ENCODE measurements around the gene CHD9NB. TPM values are rescaled to one million over a fixed set of nuclear protein-coding genes. Genes with fewer than 3 reads are reported as not detected.

The CHD9NB gene
- total RNA-seq, 1 donor from 2014 or later, result 0.26 TPM

DNA sequence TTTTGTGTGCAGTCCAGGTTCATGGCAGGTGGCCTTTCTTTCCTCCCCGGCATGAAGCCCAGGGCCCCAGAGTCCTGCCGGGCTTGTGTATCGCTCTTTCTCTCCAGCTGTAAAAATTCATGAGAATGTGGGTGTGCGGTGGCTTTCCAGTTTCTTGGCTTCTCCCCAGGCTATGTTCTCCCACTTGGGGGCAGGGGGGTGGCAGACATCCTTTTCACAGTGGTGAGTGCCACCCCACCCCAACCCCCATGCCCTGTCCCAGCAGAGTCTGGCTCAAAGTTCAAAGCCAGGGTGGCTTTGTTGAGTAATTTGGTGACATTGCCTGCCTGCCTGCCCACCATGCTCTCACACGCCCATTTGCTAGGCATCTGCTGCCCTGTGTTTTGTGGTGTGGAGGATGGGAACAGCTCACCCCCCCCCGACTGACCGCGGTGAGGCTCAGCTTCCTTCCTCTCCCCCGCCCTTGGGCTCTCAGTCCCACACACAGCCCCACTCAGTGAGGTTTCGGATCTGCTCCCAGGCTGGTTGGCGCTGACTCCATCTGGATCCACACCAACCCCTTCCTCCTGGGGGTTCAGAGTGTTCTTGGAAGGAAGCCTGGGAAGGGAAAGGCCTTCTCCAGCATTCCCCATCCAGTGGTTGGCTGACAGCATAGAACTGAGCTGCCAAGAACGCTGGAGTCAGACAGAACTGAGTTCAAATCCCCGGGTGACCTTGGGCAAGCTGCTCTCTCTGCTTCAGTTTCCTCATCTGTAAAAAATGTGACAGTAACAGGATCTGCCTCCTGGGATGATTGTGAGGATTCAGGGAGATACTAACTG is 38.1 kb upstream of the CHD9NB start:
- no peak overlapping the region for H3K4me3 ChIP-seq (ENCODE audit: low read depth, low read length)
- H3K27me3 ChIP-seq (ENCODE audit: control insufficient read depth, insufficient read depth, low read length), result no peaks in the 10 kb centered on the region
- H3K36me3 ChIP-seq (ENCODE audit: control insufficient read depth, insufficient read depth, low read length), result no peaks in the 10 kb centered on the region
- DNase-seq (ENCODE audit: low read depth) (no peak), FAIRE-seq (no peak)
- TF ChIP-seq, protein P1, sequence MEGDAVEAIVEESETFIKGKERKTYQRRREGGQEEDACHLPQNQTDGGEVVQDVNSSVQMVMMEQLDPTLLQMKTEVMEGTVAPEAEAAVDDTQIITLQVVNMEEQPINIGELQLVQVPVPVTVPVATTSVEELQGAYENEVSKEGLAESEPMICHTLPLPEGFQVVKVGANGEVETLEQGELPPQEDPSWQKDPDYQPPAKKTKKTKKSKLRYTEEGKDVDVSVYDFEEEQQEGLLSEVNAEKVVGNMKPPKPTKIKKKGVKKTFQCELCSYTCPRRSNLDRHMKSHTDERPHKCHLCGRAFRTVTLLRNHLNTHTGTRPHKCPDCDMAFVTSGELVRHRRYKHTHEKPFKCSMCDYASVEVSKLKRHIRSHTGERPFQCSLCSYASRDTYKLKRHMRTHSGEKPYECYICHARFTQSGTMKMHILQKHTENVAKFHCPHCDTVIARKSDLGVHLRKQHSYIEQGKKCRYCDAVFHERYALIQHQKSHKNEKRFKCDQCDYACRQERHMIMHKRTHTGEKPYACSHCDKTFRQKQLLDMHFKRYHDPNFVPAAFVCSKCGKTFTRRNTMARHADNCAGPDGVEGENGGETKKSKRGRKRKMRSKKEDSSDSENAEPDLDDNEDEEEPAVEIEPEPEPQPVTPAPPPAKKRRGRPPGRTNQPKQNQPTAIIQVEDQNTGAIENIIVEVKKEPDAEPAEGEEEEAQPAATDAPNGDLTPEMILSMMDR (IDR thresholded peaks at IDR 0.05; ENCODE audit: insufficient read depth, low read length, severe bottlenecking), result no peak

DNA sequence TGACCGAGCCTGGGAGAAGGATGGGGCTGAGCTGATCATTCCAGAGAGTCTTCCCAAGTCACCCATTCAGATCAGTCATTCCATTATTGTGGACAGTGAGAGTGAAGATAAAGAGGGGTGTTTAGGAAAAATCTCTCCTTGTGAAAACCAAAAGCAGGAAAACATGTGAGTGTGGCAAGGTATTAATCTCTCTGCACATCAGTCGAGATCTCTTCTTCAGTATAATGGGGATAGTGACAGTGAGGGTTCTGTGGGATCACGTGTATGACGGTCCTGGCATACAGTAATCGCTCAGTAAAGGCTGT is 37.5 kb upstream of the CHD9NB start:
- TF ChIP-seq, protein P1 (IDR thresholded peaks at IDR 0.05; ENCODE audit: insufficient read depth, low read length, severe bottlenecking), result no peak
- H3K36me3 ChIP-seq (ENCODE audit: control insufficient read depth, insufficient read depth, low read length), result no peaks in the 10 kb centered on the region
- no peak for FAIRE-seq
- no peak for DNase-seq (ENCODE audit: low read depth)
- no peaks in the 10 kb centered on the region for H3K27me3 ChIP-seq (ENCODE audit: control insufficient read depth, insufficient read depth, low read length)
- H3K4me3 ChIP-seq (ENCODE audit: low read depth, low read length), result no peak overlapping the region

DNA sequence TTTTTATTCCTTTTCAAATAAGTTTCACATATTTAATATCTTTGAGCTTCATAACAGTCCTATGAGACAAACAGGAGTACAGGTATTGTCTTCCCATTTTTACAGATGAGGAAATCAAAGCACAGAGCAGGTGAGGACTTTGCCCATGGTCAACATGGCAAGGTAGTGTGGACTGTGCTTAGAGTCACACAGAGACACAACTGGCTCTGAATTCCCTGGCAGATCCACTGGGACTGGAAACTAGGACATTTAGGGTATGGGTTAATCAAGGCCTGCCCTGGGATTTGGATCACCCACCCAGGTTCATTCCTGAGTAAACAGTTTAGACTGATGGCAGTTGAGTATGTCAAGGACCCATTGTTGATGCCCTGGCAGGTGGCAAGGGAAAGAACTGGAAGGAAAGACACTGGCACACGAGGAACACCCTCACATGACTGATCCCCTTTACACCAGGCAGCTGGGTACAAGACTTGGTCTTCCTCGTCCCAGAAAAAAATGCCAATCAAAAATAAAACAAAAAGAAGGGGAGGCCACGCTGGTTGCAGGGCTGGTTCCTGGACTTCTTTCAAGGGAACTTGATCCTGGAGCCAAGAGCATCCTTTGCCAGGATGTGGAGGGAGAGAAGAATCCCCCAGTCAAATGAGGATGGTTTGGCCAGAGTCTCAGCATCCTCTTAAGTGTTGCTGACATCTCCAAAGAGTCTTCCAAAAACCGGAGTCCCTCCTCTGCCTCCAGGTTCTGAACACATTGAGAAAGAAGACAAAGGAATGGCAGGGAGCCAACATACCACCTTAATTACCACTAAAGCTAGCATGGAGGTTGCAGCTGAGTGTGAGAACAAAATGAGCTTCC is 37.0 kb upstream of the CHD9NB start:
- DNase-seq (ENCODE audit: low read depth), result no peak
- Histone ChIP-seq H3K36me3 (ENCODE audit: control insufficient read depth, insufficient read depth, low read length) (no peaks in the 10 kb centered on the region), H3K27me3 (ENCODE audit: control insufficient read depth, insufficient read depth, low read length) (no peaks in the 10 kb centered on the region), H3K4me3 (ENCODE audit: low read depth, low read length) (no peak overlapping the region)
- TF ChIP-seq, protein P1 (IDR thresholded peaks at IDR 0.05; ENCODE audit: insufficient read depth, low read length, severe bottlenecking), result no peak
- no peak for FAIRE-seq

GRCh38 chr16:53087101-53087500 is 34.4 kb upstream of the CHD9NB start:
- Histone ChIP-seq H3K4me3 (ENCODE audit: low read depth, low read length) (no peak overlapping the region), H3K36me3 (ENCODE audit: control insufficient read depth, insufficient read depth, low read length) (no peaks in the 10 kb centered on the region), H3K27me3 (ENCODE audit: control insufficient read depth, insufficient read depth, low read length) (no peaks in the 10 kb centered on the region)
- no peak for FAIRE-seq
- no peak for DNase-seq (ENCODE audit: low read depth)
- TF ChIP-seq, protein P1 (IDR thresholded peaks at IDR 0.05; ENCODE audit: insufficient read depth, low read length, severe bottlenecking), result no peak

DNA sequence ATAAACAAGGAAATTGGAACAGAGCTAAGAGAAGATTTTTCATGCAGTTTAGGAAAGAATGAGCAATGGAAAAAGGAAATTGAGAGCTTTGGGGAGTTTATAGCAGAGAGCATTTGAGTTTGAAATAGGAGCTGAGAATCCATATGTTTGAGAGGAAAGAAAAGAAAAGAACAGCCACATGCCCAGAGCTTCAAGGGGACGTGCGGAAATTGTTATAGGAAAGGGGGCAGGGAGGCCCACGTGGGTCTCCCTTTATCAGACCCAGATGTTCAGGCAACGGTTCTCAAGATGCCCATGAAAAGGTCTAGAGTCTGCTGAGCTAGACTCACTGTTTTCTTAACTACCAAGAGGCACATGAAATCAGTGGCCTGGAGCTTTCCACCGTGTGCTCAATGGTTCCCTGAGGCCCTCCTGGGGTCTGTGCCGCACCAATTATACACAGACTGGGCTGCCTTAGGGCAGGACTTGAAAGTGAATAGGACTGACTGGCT is 33.3 kb upstream of the CHD9NB start:
- no peak for FAIRE-seq
- Histone ChIP-seq H3K27me3 (ENCODE audit: control insufficient read depth, insufficient read depth, low read length) (no peaks in the 10 kb centered on the region), H3K36me3 (ENCODE audit: control insufficient read depth, insufficient read depth, low read length) (no peaks in the 10 kb centered on the region), H3K4me3 (ENCODE audit: low read depth, low read length) (no peak overlapping the region)
- TF ChIP-seq, protein P1 (IDR thresholded peaks at IDR 0.05; ENCODE audit: insufficient read depth, low read length, severe bottlenecking), result no peak
- no peak for DNase-seq (ENCODE audit: low read depth)

All from bronchial epithelial cell (primary cell).